K562 (cell line): ENCODE data around the gene SLC6A6. TPM values are rescaled to one million over a fixed set of nuclear protein-coding genes. Genes with fewer than 3 reads are reported as not detected.

Experiments
- ATAC-seq: fragments of 200-7000 bp; cut with Tn5 transposase; 3 replicates; pipeline ENCODE4 v1.9.1; 2020; ENCODE audit warnings: moderate library complexity
- BruUV-seq: library from RNA; stranded (reverse); fragments of 400-500 nt; replicated peaks from 2 replicates; lab custom pipeline; 2021; lab: Mats Ljungman, UMichigan
- CTCF ChIA-PET: fragments of 300-600 bp; formaldehyde crosslinking; extraction: SDS; loops from one replicate; lab custom pipeline; 2021; ENCODE audit warnings: low intra/inter-chr PET ratio; lab: Yijun Ruan, JAX
- POLR2A ChIA-PET: fragments of 300-600, 350-650 bp; sonication (Branson Sonifier 250); formaldehyde crosslinking; extraction: SDS; loops from one replicate; lab custom pipeline; 2021; ENCODE audit warnings: antibody characterized with exemption, inconsistent platforms; lab: Yijun Ruan, JAX
- DNase-seq, 4 experiments: peaks; one replicate each; pipeline versions ENCODE4 v3.0.0 to v3.0.0-alpha.2; 2011 to 2018; ENCODE audit warnings: low spot score in 3 of 4, mixed read lengths in 3 of 4; ENCODE audit errors: extremely low read depth in 1 of 4
- FAIRE-seq: peaks from 2 replicates; lab custom pipeline; 2011; peaks lifted over from hg19 to GRCh38; lab: Jason Lieb, UNC
- H2AFZ ChIP-seq: 2 replicates; pipeline ENCODE4 v1.6.0; 2011; ENCODE audit warnings: low read depth, low read length, control low read depth, inconsistent platforms
- H3K27ac ChIP-seq: fragments of 200-600 bp; 3 replicates; pipeline ENCODE4 v1.8.0; 2011; ENCODE audit warnings: low read depth, mild to moderate bottlenecking, control low read depth, inconsistent platforms, low read length, moderate library complexity, mixed read lengths; ENCODE audit errors: extremely low read depth
- H3K27me3 ChIP-seq, 2 experiments: fragments of 300-600 bp in 1 of 2; 2 replicates in 1 of 2; 3 replicates in 1 of 2; pipeline versions ENCODE4 v1.6.0 to v1.8.0; 2011; ENCODE audit warnings: inconsistent platforms in 2 of 2, low read length in 2 of 2, mild to moderate bottlenecking in 1 of 2, mixed read lengths in 1 of 2, moderate library complexity in 1 of 2; ENCODE audit not compliant: control insufficient read depth in 2 of 2, insufficient read depth in 2 of 2
- H3K36me3 ChIP-seq: fragments of 300-600 bp; 3 replicates; pipeline ENCODE4 v1.8.0; 2011; ENCODE audit warnings: mild to moderate bottlenecking, low read length, inconsistent platforms; ENCODE audit not compliant: control insufficient read depth, insufficient read depth
- H3K4me1 ChIP-seq, 2 experiments: fragments of 200-600 bp in 1 of 2; replicated peaks in 1 of 2; 2 replicates in 1 of 2; 3 replicates in 1 of 2; pipeline versions ENCODE4 v1.5.1 to v1.8.0; 2011; ENCODE audit warnings: inconsistent platforms in 2 of 2, low read length in 2 of 2, mild to moderate bottlenecking in 1 of 2, mixed read lengths in 1 of 2, moderate library complexity in 1 of 2; ENCODE audit not compliant: control insufficient read depth in 2 of 2, insufficient read depth in 2 of 2
- H3K4me2 ChIP-seq: 2 replicates; pipeline ENCODE4 v1.6.1; 2011; ENCODE audit warnings: low read length, control low read depth, inconsistent platforms, mixed read lengths; ENCODE audit not compliant: insufficient read depth
- H3K4me3 ChIP-seq: fragments of 200-600 bp; sonication (generic), shearing (Covaris generic); 2 replicates; pipeline ENCODE4 v1.5.1; 2016; ENCODE audit warnings: control low read depth, inconsistent platforms
- H3K79me2 ChIP-seq: fragments of 200-600 bp; 3 replicates; pipeline ENCODE4 v1.8.0; 2011; ENCODE audit warnings: low read length, inconsistent platforms; ENCODE audit not compliant: control insufficient read depth, insufficient read depth
- H3K9ac ChIP-seq, 2 experiments: 2 replicates each; pipeline versions ENCODE4 v1.6.0 to v1.6.1; 2011; ENCODE audit warnings: low read depth in 2 of 2, low read length in 2 of 2, control low read depth in 1 of 2, inconsistent platforms in 1 of 2, mild to moderate bottlenecking in 1 of 2, mixed read lengths in 1 of 2; ENCODE audit not compliant: insufficient read depth in 1 of 2
- H3K9me1 ChIP-seq: one replicate; pipeline ENCODE4 v1.6.0; 2011; ENCODE audit warnings: inconsistent platforms, mild to moderate bottlenecking, low read length, moderate library complexity; ENCODE audit not compliant: control insufficient read depth, insufficient read depth
- H3K9me3 ChIP-seq: replicated peaks from 2 replicates; pipeline ENCODE4 v1.5.1; 2011; ENCODE audit warnings: low read depth, low read length, inconsistent platforms; ENCODE audit not compliant: control insufficient read depth, insufficient read depth
- H4K20me1 ChIP-seq: replicated peaks from 2 replicates; pipeline ENCODE4 v1.6.1; 2011; ENCODE audit warnings: low read length, inconsistent platforms, mixed read lengths; ENCODE audit not compliant: control insufficient read depth, insufficient read depth
- CBFB ChIP-seq: sonication (generic); formaldehyde crosslinking; IDR thresholded peaks from 2 replicates; pipeline ENCODE4 v1.4.0; 2020; ENCODE audit warnings: mild to moderate bottlenecking, missing genetic modification reagents
- ZNF830 ChIP-seq: fragments of 250-450 bp; sonication (Bioruptor Pico); IDR thresholded peaks from 2 replicates; pipeline ENCODE4 v1.5.0; 2021; ENCODE audit warnings: mild to moderate bottlenecking
- WGBS: fragments of 100-300 bp; shearing (Covaris generic); methylation state at CpG from one replicate; pipeline ENCODE4 v1.1.6; 2016; ENCODE audit warnings: low coverage, mixed read lengths; ENCODE audit not compliant: insufficient coverage; ENCODE audit errors: missing lambda C conversion rate; 5-methylcytosine and 5-hydroxymethylcytosine counted together
- in situ Hi-C: fragments of 300-500 bp; cut with MboI; formaldehyde crosslinking; loops from 4 replicates; pipeline ENCODE4 v1.15.0; 2018; ENCODE audit warnings: inconsistent platforms, mixed read lengths
- intact Hi-C: fragments of 100-400 bp; cut with micrococcal nuclease; formaldehyde crosslinking; loops from 2 replicates; pipeline ENCODE4 v1.14.2; 2022
- polyA plus RNA-seq, 8 experiments: library from polyadenylated mRNA; depleted of rRNA in 4 of 8; stranded (reverse) in 5 of 8; unstranded in 3 of 8; fragments of >200 nt; fragmentation: Nextera tagmentation in 2 of 8; fragmentation: Illumina TruSeq in 1 of 8; extraction: Ambion mirVana in 2 of 8; extraction: Trizol in 1 of 8; gene quantifications; 2 replicates each; pipeline versions ENCODE4 v1.2.1 to v1.2.3, GENCODE V29; 2011 to 2014; ENCODE audit warnings: inconsistent platforms in 1 of 8, missing spikeins in 1 of 8
- total RNA-seq, 7 experiments: library from RNA; depleted of rRNA in 6 of 7; stranded (reverse); fragments of >200 nt in 6 of 7; fragmentation: Illumina TruSeq in 2 of 7; extraction: Trizol in 2 of 7; gene quantifications; 2 replicates each; pipeline versions ENCODE4 v1.2.1 to v1.2.3, GENCODE V29; 2011 to 2021; ENCODE audit warnings: low replicate concordance in 1 of 7
- TF ChIP-seq, protein P1 (sequence below): fragments of 450-650 bp; IDR thresholded peaks from 2 replicates; pipeline ENCODE4 v1.6.1; 2017; ENCODE audit warnings: mild to moderate bottlenecking, moderate library complexity
- TF ChIP-seq, protein P2 (sequence below): fragments of 450-650 bp; IDR thresholded peaks from 2 replicates; pipeline ENCODE4 v1.6.1; 2016; ENCODE audit warnings: borderline replicate concordance
- TF ChIP-seq, protein P3 (sequence below), 2 experiments: fragments of 450-650 bp; IDR thresholded peaks; 2 replicates each; pipeline ENCODE4 v1.6.1; 2018; ENCODE audit warnings: mild to moderate bottlenecking in 2 of 2, low read depth in 1 of 2; ENCODE audit not compliant: partially characterized antibody in 2 of 2
- TF ChIP-seq, protein P4 (sequence below): fragments of 450-650 bp; IDR thresholded peaks from 2 replicates; pipeline ENCODE4 v1.7.1; 2018; ENCODE audit warnings: mild to moderate bottlenecking, low read depth; ENCODE audit not compliant: partially characterized antibody

Gene SLC6A6
- total and polyA plus RNA-seq, 9 of the 15 experiments (the other 6 are each of a cell fraction or from before 2014, with no cell fraction given), result 12.3 to 203 (median 93.2) TPM

DNA sequence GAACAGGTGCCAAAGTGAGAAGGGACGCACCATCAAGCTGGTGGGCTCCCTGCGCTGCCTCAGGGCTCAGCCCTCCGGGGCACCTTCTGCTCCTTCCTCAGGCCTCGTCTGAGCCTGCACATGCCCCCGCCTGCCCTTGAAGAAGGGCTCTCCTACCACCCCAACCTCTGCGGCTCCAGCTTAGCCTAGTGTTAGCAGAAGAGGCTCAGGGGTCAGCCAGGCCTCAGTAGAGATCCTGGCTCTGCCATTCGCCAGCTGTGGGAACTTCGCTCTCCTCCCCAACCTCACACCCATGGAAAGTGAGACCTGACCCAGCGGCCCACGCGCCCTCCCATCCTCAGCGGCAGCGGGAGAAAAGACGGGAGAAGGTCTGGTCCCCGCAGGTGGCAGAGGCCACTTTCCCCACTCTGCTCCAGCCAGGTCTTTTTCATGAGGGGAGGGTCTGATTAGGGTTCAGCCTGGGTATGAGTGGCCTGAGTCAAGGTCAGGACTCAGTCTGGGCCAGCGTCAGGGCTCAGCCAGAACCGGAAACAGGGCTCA, 129.5 kb downstream of the SLC6A6 start:
- WGBS, result 65% methylated on average over 17 of the region's 17 CpGs
- no peak for ATAC-seq
- intact Hi-C loops, result no loop called here
- H3K27me3 ChIP-seq, result peaks cover 7 to 11% of the 10 kb centered on the region in 2 experiments; a peak in 2 of 5 replicates
- CTCF ChIA-PET, result no interaction called here
- H3K27ac ChIP-seq, result no peak overlapping the region
- no peaks in the 10 kb centered on the region for H4K20me1 ChIP-seq
- no peak for DNase-seq
- peaks cover 11 to 16% of the 10 kb centered on the region in 2 experiments for H3K4me1 ChIP-seq
- peak overlapping the region; percentile 75; the same call in 1 of the 2 replicates for H2AFZ ChIP-seq
- POLR2A ChIA-PET, result no interaction called here
- H3K9ac ChIP-seq, result no peak overlapping the region
- no peaks in the 10 kb centered on the region for H3K36me3 ChIP-seq
- FAIRE-seq, result no peak
- TF ChIP-seq, protein P1, sequence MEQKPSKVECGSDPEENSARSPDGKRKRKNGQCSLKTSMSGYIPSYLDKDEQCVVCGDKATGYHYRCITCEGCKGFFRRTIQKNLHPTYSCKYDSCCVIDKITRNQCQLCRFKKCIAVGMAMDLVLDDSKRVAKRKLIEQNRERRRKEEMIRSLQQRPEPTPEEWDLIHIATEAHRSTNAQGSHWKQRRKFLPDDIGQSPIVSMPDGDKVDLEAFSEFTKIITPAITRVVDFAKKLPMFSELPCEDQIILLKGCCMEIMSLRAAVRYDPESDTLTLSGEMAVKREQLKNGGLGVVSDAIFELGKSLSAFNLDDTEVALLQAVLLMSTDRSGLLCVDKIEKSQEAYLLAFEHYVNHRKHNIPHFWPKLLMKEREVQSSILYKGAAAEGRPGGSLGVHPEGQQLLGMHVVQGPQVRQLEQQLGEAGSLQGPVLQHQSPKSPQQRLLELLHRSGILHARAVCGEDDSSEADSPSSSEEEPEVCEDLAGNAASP, result no peak
- TF ChIP-seq, protein P2, sequence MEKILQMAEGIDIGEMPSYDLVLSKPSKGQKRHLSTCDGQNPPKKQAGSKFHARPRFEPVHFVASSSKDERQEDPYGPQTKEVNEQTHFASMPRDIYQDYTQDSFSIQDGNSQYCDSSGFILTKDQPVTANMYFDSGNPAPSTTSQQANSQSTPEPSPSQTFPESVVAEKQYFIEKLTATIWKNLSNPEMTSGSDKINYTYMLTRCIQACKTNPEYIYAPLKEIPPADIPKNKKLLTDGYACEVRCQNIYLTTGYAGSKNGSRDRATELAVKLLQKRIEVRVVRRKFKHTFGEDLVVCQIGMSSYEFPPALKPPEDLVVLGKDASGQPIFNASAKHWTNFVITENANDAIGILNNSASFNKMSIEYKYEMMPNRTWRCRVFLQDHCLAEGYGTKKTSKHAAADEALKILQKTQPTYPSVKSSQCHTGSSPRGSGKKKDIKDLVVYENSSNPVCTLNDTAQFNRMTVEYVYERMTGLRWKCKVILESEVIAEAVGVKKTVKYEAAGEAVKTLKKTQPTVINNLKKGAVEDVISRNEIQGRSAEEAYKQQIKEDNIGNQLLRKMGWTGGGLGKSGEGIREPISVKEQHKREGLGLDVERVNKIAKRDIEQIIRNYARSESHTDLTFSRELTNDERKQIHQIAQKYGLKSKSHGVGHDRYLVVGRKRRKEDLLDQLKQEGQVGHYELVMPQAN, result no peak
- TF ChIP-seq, protein P3, sequence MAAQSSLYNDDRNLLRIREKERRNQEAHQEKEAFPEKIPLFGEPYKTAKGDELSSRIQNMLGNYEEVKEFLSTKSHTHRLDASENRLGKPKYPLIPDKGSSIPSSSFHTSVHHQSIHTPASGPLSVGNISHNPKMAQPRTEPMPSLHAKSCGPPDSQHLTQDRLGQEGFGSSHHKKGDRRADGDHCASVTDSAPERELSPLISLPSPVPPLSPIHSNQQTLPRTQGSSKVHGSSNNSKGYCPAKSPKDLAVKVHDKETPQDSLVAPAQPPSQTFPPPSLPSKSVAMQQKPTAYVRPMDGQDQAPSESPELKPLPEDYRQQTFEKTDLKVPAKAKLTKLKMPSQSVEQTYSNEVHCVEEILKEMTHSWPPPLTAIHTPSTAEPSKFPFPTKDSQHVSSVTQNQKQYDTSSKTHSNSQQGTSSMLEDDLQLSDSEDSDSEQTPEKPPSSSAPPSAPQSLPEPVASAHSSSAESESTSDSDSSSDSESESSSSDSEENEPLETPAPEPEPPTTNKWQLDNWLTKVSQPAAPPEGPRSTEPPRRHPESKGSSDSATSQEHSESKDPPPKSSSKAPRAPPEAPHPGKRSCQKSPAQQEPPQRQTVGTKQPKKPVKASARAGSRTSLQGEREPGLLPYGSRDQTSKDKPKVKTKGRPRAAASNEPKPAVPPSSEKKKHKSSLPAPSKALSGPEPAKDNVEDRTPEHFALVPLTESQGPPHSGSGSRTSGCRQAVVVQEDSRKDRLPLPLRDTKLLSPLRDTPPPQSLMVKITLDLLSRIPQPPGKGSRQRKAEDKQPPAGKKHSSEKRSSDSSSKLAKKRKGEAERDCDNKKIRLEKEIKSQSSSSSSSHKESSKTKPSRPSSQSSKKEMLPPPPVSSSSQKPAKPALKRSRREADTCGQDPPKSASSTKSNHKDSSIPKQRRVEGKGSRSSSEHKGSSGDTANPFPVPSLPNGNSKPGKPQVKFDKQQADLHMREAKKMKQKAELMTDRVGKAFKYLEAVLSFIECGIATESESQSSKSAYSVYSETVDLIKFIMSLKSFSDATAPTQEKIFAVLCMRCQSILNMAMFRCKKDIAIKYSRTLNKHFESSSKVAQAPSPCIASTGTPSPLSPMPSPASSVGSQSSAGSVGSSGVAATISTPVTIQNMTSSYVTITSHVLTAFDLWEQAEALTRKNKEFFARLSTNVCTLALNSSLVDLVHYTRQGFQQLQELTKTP (IDR thresholded peaks at IDR 0.05; ENCODE audit: low read depth in 1 of 2, partially characterized antibody in 2 of 2), result no peak
- TF ChIP-seq ZNF830 (CRISPR knock-in tag), result no peak
- TF ChIP-seq CBFB (CRISPR knock-in tag), result 0 out of 2 replicates have a peak, but pooled peaks have one; percentile 20
- TF ChIP-seq, protein P4, sequence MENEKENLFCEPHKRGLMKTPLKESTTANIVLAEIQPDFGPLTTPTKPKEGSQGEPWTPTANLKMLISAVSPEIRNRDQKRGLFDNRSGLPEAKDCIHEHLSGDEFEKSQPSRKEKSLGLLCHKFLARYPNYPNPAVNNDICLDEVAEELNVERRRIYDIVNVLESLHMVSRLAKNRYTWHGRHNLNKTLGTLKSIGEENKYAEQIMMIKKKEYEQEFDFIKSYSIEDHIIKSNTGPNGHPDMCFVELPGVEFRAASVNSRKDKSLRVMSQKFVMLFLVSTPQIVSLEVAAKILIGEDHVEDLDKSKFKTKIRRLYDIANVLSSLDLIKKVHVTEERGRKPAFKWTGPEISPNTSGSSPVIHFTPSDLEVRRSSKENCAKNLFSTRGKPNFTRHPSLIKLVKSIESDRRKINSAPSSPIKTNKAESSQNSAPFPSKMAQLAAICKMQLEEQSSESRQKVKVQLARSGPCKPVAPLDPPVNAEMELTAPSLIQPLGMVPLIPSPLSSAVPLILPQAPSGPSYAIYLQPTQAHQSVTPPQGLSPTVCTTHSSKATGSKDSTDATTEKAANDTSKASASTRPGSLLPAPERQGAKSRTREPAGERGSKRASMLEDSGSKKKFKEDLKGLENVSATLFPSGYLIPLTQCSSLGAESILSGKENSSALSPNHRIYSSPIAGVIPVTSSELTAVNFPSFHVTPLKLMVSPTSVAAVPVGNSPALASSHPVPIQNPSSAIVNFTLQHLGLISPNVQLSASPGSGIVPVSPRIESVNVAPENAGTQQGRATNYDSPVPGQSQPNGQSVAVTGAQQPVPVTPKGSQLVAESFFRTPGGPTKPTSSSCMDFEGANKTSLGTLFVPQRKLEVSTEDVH, result no peak
- BruUV-seq, result no TSS peak
- H3K4me3 ChIP-seq, result no peak overlapping the region
- no peaks in the 10 kb centered on the region for H3K79me2 ChIP-seq
- no peaks in the 10 kb centered on the region for H3K9me3 ChIP-seq
- H3K4me2 ChIP-seq, result no peak overlapping the region
- in situ Hi-C loops, result no loop called here
- no peaks in the 10 kb centered on the region for H3K9me1 ChIP-seq
